ENCODE results near the gene PLAC9.

DNA sequence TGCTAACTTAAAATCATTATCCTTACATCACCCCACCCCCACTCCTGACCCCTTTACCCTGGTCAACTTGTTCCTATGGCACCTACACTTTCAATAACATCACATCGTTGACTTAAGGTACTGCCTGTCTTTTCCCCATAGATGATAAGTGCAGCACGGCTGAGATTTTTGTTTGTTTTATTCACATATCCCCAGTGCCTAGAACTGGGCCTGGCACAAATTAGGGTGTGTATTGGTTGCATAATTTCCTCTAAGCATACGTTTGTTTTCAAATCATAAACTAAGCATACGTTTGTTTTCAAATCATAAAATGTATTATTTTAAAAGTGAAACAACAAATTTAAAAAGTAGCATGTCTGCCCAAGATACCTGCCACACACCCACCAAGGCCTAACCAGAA lies 37.5 kb downstream of the PLAC9 start:
- TF ChIP-seq POLR2A (IDR thresholded peaks at IDR 0.05), result no peak
- TF ChIP-seq, protein P1, sequence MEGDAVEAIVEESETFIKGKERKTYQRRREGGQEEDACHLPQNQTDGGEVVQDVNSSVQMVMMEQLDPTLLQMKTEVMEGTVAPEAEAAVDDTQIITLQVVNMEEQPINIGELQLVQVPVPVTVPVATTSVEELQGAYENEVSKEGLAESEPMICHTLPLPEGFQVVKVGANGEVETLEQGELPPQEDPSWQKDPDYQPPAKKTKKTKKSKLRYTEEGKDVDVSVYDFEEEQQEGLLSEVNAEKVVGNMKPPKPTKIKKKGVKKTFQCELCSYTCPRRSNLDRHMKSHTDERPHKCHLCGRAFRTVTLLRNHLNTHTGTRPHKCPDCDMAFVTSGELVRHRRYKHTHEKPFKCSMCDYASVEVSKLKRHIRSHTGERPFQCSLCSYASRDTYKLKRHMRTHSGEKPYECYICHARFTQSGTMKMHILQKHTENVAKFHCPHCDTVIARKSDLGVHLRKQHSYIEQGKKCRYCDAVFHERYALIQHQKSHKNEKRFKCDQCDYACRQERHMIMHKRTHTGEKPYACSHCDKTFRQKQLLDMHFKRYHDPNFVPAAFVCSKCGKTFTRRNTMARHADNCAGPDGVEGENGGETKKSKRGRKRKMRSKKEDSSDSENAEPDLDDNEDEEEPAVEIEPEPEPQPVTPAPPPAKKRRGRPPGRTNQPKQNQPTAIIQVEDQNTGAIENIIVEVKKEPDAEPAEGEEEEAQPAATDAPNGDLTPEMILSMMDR (IDR thresholded peaks at IDR 0.05), result no peak

Measured in testis (tissue), 2 donors.